Measurements from ENCODE around the gene EME2. TPM values are rescaled to one million over a fixed set of nuclear protein-coding genes. Genes with fewer than 3 reads are reported as not detected.

EME2 gene
- total RNA-seq, 1 experiment from 2014 or later: 24.2 TPM

- DNase-seq: no peak
- H3K79me2 ChIP-seq (ENCODE audit: low read depth): no peaks in the 10 kb centered on the region
- no TSS peak for BruUV-seq (replicated peaks)
- H3K9me2 ChIP-seq (ENCODE audit: insufficient read depth): no peaks in the 10 kb centered on the region
- no peak overlapping the region for H3K27ac ChIP-seq
- no peaks in the 10 kb centered on the region for H3K27me3 ChIP-seq (ENCODE audit: insufficient read depth, low read depth)
- ChIA-PET CTCF (no interaction called here), POLR2A (ENCODE audit: unreplicated experiment) (no interaction called here)
- peaks cover 9% of the 10 kb centered on the region; the same call in 1 of the 2 replicates for H3F3A ChIP-seq (ENCODE audit: insufficient read depth, low read depth)
- no peak overlapping the region for H3K4me3 ChIP-seq
- no peaks in the 10 kb centered on the region for H3K4me1 ChIP-seq (replicated peaks; ENCODE audit: insufficient read depth)
- H3K36me3 ChIP-seq (ENCODE audit: low read depth): 0 out of 2 replicates have a peak, but pooled peaks cover 6% of the 10 kb centered on the region
- intact Hi-C loops (cut with micrococcal nuclease; ENCODE audit: unreplicated experiment): no loop called here
- no peaks in the 10 kb centered on the region for H3K9me3 ChIP-seq (ENCODE audit: insufficient read depth, low read depth)
- no peak overlapping the region for H3K4me2 ChIP-seq
- TF ChIP-seq EZH2 (IDR thresholded peaks at IDR 0.05; ENCODE audit: low read depth) (no peak), CTCF (conservative IDR thresholded peaks at IDR 0.05) (no peak)
- H4K20me1 ChIP-seq (ENCODE audit: insufficient read depth): no peaks in the 10 kb centered on the region
- H2AFZ ChIP-seq: no peak overlapping the region
Observed at GRCh38 chr16:1816396-1817275, 44.0 kb downstream of the EME2 start.

- no peak overlapping the region for H3K4me2 ChIP-seq
- no TSS peak for BruUV-seq (replicated peaks)
- H3K9me3 ChIP-seq (ENCODE audit: insufficient read depth, low read depth): no peaks in the 10 kb centered on the region
- no peak overlapping the region for H2AFZ ChIP-seq
- H3F3A ChIP-seq (ENCODE audit: insufficient read depth, low read depth): peaks cover 9% of the 10 kb centered on the region; the same call in 1 of the 2 replicates
- no peak overlapping the region for H3K27ac ChIP-seq
- H4K20me1 ChIP-seq (ENCODE audit: insufficient read depth): no peaks in the 10 kb centered on the region
- TF ChIP-seq EZH2 (IDR thresholded peaks at IDR 0.05; ENCODE audit: low read depth) (no peak), CTCF (conservative IDR thresholded peaks at IDR 0.05) (no peak)
- intact Hi-C loops (cut with micrococcal nuclease; ENCODE audit: unreplicated experiment): no loop called here
- no peaks in the 10 kb centered on the region for H3K4me1 ChIP-seq (replicated peaks; ENCODE audit: insufficient read depth)
- no peaks in the 10 kb centered on the region for H3K9me2 ChIP-seq (ENCODE audit: insufficient read depth)
- no peaks in the 10 kb centered on the region for H3K27me3 ChIP-seq (ENCODE audit: insufficient read depth, low read depth)
- H3K36me3 ChIP-seq (ENCODE audit: low read depth): 0 out of 2 replicates have a peak, but pooled peaks cover 6% of the 10 kb centered on the region
- ChIA-PET POLR2A (ENCODE audit: unreplicated experiment) (no interaction called here), CTCF (no interaction called here)
- no peaks in the 10 kb centered on the region for H3K79me2 ChIP-seq (ENCODE audit: low read depth)
- no peak overlapping the region for H3K4me3 ChIP-seq
- DNase-seq: no peak
Observed at GRCh38 chr16:1817276-1817589, 44.6 kb downstream of the EME2 start.

- ChIA-PET POLR2A (ENCODE audit: unreplicated experiment) (no interaction called here), CTCF (no interaction called here)
- Histone ChIP-seq H3K79me2 (ENCODE audit: low read depth) (no peaks in the 10 kb centered on the region), H3K27ac (no peak overlapping the region), H2AFZ (no peak overlapping the region), H3K27me3 (ENCODE audit: insufficient read depth, low read depth) (no peaks in the 10 kb centered on the region), H3K9me2 (ENCODE audit: insufficient read depth) (no peaks in the 10 kb centered on the region), H3K4me3 (no peak overlapping the region), H3K36me3 (ENCODE audit: low read depth) (0 out of 2 replicates have a peak, but pooled peaks cover 6% of the 10 kb centered on the region), H3F3A (ENCODE audit: insufficient read depth, low read depth) (peaks cover 9% of the 10 kb centered on the region; the same call in 1 of the 2 replicates), H3K9me3 (ENCODE audit: insufficient read depth, low read depth) (no peaks in the 10 kb centered on the region), H3K4me1 (replicated peaks; ENCODE audit: insufficient read depth) (no peaks in the 10 kb centered on the region), H4K20me1 (ENCODE audit: insufficient read depth) (no peaks in the 10 kb centered on the region), H3K4me2 (no peak overlapping the region)
- TF ChIP-seq EZH2 (IDR thresholded peaks at IDR 0.05; ENCODE audit: low read depth) (no peak), CTCF (conservative IDR thresholded peaks at IDR 0.05) (no peak)
- no TSS peak for BruUV-seq (replicated peaks)
- DNase-seq: no peak
- intact Hi-C loops (cut with micrococcal nuclease; ENCODE audit: unreplicated experiment): no loop called here
Observed at GRCh38 chr16:1817716-1818115, 45.1 kb downstream of the EME2 start.

Measured in PC-9 (cell line).